IPS-NIHi7 (cell line): ENCODE measurements around the gene ELF4.

Source experiments
- DNase-seq: peaks from one replicate; pipeline ENCODE4 v3.0.0; 2012; ENCODE audit warnings: mixed read lengths; ENCODE audit errors: extremely low spot score

Gene ELF4

GRCh38 chrX:130114141-130114588 is 3.9 kb upstream of the ELF4 start:
- no peak for DNase-seq

DNA sequence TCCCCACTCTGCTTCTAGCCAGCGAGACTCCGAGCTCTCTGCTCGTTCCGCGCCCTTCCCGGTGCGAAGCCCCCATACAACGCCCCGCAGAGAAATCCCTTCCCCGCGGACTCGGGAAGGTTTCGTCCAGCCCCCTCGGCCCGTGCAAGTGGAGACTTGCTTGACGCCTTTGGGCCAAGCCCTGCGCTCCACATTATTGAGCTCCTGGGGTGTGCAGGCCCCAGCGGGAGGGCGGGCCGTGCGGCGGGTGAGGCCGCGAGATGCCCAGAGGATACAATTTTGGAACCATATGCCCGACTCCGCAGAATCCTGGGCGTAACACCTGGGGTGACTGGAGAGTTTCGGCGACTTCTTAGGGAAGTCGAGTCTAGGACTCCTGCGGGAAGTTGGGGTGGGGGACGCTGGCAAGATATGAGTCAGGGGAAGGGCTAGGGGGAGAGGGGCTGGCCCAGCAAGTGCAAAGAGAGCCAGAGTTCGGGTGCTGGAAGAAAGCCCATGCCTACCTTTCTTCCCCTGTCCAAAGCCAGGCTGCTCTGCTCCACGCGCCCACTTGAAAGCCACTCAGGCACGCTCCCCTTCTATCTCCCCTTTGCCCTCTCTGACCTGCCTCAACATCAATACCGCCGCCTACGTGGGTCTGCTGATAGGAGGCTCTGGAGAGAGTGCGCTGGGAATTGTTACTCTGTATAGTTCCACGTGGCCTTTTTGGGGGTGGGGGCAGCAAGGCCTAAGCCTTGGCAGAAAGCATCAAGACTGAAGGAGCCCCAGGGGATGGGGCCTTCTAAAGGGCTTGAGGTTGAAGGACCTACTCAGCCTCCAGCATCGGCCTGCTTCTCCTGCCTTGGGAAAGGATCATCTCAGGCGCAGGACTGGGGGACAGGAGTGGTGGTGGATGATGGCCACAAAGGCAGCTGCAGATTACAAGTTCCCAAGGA is 1.2 kb upstream of the ELF4 start:
- no peak for DNase-seq

DNA sequence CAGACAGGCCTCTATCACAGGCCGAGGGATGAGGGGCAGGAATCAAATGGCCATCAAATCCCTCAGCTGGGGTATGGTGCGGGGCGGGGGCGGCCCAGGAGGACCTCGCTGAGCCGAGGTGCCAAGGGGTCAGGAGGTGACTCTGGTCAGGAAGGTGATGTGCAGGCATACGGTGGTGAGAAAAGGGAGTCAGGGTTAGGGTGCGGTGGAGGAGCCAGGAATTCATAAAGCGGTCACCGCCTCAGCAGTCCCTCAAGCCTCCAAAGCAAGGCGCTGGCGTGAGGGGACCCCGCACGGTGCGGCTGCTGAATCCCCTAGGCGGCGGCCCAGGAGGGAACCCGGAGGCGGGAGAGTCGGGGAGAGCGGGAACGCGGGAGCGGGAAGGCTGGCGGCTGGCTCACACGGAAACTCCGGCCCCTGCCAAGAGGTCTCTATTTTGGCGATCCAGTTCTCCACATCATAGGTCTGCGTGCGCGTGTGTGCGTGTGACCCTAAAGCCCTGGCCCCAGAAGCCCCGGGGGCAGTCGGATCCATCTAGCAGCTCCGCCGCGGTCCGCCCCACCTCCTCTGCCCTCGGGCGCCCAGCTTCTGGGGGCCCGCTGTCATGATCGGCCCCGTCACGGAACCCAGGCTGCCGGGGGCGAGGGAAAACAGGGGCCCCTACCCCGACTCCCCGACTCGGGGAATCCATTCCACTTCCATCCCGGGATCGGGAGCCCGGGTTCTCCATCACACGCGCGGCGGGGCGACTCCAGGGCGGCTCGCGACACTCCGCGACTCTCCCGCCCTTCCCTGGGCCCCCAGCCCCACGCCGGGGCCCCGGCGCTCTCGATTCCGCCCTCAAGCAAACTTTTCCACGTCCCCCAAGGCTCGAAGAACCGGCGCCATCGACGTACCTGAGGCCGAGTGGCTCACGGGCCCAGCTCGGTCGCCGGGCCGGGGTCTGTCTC is 593 bp downstream of the ELF4 start:
- no peak for DNase-seq

GRCh38 chrX:130108647-130109428 is 1.5 kb downstream of the ELF4 start:
- DNase-seq: no peak

- DNase-seq: no peak
Observed at GRCh38 chrX:130106071-130106470, 4.2 kb downstream of the ELF4 start.

- DNase-seq: no peak
Observed at GRCh38 chrX:130105244-130105643, 5.1 kb downstream of the ELF4 start.

DNA sequence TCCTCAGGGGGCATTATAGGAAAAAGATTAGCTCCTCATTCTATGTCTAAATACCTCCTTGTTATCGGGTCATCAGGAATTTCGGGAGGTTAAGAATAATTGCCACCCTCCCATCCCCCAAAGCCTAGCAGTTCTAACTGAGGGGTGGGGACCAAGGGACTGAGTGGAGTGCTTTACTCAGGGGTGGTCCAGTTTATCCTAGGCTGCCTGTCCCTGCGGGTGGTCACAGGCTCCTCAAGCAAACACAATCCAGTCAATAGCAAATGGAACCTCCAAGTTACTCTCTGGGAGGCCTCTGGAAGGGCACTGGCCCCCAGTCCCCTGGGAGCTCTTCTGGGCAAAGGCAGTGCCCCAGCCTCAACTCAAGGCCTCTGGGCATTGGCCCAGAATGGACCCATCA is 6.7 kb downstream of the ELF4 start:
- DNase-seq: peak; percentile 6

GRCh38 chrX:130100180-130100579 is 10.1 kb downstream of the ELF4 start:
- DNase-seq: no peak

DNA sequence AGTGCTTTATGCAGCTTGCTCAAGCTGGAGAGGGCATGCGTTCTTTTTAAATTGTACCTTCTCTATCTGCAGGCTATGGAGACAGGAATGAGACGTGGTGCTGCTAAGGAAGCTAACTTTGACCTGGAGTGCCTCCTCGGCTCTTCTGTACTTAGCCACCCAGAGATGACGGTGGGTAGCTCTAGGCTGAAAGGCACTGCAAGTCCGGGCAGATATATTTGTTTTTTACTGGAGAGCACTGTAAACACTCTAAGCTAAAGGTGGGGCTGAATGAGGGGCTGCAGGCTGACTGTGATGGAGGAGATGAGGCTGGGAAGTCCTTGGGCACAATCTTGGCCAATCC is 12.1 kb downstream of the ELF4 start:
- no peak for DNase-seq

GRCh38 chrX:130097507-130098209 is 12.6 kb downstream of the ELF4 start:
- DNase-seq: no peak

DNA sequence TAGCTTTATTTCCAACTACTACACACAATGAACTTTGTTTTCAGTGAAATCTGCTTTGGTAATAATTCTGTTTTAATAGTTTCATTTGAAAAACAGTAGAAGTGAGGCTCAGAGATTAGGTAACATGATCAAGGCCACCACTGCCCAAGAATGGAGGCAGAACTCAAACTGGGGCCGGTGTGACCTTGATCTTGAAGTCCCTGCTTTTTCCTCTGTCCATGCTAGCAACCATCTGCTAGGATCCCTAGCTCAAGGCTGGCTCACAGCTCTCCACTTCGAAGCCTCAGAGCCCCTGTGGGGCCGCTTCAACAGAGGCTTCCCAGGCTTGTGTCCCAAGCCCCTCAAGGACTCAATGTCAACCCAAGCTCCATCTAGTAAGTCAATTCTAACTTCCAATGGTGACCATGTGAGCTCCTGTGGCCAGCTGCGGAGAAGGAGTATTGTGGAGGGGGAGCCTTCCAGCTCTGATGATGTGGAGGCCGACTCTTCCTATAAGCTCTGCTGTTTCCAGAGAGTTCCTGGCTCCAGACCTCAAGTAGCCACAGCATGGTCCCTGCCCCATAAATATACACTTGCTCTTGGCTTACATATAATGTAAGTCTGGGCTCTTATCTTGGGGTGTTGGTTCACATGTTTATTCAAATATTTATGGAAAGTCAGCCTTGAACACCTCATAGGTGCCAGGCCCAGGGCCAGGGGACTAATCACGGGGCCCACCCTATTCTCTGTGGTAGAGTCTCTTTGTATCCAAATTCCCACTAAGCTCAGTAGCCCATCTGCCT is 14.9 kb downstream of the ELF4 start:
- DNase-seq: no peak

- DNase-seq: no peak
Observed at GRCh38 chrX:130094696-130095095, 15.6 kb downstream of the ELF4 start.

GRCh38 chrX:130093271-130093670 is 17.0 kb downstream of the ELF4 start:
- DNase-seq: no peak

GRCh38 chrX:130091980-130092522 is 18.2 kb downstream of the ELF4 start:
- DNase-seq: peak; percentile 72

GRCh38 chrX:130090364-130090763 is 19.9 kb downstream of the ELF4 start:
- no peak for DNase-seq

- no peak for DNase-seq
Observed at GRCh38 chrX:130086447-130087206, 23.7 kb downstream of the ELF4 start.

DNA sequence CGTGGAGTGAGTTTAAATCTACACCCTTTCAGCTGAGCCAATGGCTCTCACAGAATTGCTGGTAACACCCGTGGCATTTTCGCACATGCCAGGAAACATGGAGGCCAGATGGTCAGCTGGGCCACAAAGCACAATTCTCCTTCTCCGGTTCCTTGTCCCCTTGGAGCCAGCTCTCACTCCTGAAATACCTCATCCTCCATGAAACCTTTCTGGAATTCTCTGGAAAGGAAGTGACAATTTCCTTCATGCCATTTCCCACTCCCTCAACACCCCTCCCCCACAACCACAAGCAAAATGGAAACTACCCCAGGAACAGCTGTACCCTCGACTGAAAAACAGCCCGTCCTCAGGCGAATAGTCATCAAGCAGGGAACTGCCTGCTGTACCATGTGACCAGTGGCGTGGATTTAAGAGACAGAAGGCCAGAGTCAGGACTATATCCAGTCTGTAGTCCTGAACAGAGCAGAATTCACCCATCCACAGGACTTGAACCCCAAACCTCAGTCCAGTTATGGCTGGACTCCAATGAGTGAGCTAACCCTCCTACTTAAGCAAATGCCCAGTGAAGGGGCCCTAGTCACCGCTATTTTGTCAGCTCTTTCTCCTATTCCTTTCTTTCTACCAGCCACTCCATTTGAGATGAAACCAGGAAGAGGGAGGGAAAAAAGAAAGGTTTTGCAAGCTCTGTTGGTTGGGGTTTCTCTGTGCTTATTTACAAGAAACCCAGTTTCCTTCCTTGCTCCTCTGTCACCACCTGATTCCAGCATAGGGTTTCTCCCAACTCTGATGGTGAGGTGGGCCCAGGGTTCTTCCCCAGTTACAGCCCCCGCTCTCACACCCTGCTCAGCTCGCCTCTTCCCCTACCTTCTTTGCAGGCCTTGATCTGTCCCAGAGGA is 24.5 kb downstream of the ELF4 start:
- DNase-seq: no peak

- no peak for DNase-seq
Observed at GRCh38 chrX:130084631-130085237, 25.6 kb downstream of the ELF4 start.
